NCI-H2227 treated with DMSO at 0.1 percent for 48 hours (cell line): ENCODE results near the gene STK17B.
A peak's percentile ranks its signal among the peaks of the same experiment; 100 is the strongest.
"Not testable (repeated sequence)": the region's sequence is repeated elsewhere in the genome, so short reads cannot be mapped to it uniquely, and the experiment has no call there.

Source experiments
- DNase-seq: peaks from one replicate; lab custom pipeline; 2025; lab: John Stamatoyannopoulos, UW

The STK17B gene

DNA sequence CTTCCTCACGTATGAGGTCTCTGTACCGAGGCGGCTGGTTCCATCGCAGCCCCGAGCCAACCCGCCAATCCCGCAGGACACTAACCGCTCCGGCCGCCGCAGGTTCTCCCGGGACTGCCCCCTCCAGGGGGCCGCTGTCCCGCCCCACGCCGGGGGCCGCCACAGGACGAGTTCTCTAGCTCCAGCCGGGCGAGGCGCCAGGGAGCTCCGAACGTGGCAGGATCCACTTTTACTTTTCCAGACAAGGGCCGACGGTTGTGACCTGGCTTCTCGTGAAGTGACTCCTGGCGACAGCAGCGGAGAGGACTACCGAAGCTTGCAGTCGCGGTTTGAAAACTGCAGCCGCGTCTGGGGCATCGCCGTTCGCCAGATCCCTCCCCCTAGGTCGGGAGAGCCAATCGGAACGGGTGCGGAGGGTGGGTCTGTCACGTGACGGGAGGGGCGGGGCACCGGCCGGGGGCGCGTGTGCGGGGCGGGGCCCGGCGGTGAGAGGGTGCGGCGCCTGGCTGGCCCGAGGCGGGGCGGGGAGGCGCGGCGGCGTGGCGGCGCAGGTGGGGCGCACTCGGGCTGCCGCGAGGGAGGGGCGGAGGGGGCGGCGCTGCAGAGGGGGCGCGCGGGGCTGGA lies at the start of gene STK17B:
TSS of gene STK17B (minus strand) at position 331 of the 624 bp plus-strand sequence. CDS start 8,195 bp downstream, outside the sequence.
- peak; percentile 96 for DNase-seq

DNA sequence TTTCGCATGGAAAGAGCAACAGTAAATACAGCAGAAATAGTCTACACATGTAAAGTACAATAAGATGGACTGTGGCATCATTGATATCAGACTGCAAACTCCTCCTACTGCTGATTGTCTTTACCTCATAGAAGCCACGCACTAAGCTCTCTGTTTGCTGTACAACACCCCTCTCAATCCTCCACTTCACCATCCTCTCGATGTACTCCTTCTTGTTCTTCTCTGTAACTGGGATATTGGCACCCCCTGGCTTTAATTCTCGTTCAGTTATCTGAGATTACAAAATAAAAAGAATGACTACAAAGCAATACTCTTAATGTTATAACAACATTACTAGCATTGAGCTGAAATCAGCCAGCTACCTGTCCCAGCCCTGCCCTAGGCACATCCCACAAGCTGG lies 49.3 kb upstream of the STK17B start:
- no peak for DNase-seq

DNA sequence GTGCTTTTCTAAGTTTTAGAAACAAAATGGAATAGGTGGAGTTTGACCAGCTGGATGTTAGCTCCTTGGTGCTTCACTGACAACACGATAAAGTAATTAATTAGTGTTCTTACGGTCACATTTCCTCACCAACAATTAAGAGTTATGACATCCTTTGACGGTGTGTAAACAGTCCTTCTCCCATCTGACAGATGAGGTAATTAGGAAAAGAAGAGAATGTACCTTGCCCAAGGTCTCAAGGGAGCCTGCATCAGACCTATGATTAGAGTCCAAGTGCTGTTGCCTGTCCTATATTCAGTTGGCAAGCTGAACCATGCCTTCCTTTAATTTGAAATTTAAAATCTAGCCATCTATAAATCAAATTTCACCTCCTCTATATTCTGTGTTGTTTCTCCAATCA lies 48.3 kb upstream of the STK17B start:
- no peak for DNase-seq

DNA sequence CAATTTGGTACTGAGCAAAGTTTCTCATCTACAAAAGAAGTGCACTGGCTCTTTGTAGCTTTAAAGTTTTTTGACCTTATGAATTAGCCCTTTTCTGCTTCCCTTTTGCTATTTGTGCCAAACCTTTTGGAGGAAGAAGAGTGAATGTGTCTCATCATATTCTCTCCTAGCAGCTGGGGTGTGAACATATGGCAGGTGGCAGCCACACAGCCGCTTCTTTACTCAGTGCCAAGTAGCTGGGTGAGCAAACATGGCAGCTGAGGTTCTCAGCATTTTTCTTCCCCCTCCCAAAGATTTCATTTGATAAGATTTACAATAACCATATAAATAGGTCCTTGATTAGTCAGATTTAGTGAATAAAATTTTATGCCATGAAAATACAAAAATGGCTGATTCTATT lies 46.7 kb upstream of the STK17B start:
- no peak for DNase-seq

DNA sequence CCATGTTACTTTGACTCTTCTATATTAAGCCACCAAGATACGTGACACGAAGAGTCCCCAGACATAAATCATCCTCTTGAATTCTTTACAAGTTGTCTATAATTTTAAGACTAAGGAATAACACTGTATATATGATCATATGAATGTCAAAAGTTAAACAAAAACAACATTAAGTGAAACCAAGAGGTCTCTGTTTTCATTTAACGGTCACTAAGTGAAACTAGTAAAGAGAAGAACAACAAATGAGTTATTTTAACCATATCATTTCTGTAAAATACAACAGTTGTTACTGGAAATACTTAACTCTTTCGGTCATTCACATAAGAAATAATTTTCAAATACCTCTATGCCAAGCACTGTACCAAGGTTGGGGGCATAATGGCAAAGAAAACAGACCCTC lies 45.7 kb upstream of the STK17B start:
- DNase-seq = no peak

DNA sequence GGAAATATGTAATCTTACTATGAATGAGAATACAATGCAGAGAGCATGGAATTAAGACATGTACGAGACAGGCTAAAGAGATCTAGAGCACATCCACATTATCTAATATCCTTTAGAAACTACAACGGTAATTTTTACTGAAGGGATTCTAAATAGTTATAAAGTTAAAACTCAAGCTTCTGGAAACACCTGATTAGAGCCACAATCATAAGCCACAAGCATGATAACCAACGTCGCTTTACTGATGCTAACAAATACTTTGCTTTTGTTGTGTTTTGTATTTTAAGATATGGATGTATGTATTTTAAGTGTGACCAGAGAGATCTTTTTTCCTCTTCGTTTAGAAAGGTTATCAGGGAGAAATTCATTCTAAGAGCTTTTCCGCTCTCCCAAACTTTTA lies 44.0 kb upstream of the STK17B start:
- DNase-seq = no peak

DNA sequence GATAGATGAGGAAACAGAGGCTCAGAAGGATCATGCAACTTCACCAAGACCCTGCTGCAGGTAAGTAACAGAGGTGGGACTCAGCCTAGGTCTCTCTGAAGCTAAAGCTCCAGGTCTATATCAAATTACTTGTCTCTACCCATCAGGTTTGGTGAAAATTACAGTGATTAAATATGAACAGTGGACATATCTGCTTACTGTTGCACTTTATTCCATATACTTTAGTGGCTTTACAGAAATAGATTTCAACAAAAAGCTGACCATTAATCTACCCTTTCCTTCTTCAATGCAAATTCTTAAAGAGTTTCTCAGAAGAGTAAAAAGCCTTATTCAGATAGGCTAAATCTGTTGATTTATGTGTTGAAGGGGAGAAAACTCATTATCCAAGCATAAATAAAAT lies 42.8 kb upstream of the STK17B start:
- no peak for DNase-seq

DNA sequence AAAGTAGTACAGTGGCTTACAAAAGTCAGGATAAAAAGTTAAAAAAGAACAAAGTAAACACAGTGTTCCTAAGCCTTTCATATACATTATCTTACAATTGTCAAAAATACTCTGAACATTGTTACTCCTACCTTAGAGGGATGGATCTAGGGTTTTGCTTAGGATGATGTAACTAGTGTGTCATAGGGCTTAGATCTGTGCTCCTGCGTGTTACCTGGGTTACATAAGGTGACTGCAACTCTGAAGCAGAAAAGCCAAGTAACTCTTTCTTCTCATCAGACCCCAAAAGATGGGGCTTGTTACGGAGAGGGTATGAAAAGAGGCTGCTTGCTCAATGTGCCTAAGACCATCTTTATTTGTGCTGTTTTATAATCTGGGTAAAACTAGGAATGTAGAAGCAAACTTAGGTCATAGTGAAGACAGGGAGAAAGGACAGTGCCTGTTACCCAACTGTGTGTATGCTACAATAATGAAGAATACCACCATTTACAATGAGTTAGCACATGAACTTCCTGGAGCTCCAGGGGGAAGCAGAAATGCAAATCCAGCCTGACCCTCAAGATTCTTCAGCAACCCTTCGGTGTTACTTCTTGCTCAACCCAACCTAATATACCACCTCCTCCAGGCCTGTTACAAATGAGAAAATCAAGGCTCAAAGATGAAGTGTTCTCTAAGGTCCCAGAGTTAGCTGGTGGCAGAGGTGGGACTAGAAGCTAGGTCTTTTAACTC lies 42.0 kb upstream of the STK17B start:
- DNase-seq = no peak

DNA sequence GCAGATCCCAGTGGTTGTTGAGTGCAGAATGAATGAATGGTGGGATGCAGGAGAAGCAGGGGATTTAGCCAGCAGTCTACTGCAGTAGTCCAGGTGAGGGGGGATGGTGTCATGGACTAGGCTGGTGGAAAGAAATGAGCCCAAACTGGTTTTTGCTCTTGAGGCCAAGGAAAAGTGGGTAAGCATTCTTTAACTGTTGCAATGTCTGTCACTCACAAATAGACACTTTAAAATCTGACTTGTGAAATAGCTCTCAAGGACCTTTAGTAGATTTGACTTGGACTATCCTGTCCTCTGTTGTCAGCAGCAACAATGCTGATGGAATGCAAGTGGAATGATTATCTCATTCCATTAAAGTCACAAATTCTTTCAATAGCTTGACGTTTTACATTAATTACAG lies 37.5 kb upstream of the STK17B start:
- DNase-seq = no peak

DNA sequence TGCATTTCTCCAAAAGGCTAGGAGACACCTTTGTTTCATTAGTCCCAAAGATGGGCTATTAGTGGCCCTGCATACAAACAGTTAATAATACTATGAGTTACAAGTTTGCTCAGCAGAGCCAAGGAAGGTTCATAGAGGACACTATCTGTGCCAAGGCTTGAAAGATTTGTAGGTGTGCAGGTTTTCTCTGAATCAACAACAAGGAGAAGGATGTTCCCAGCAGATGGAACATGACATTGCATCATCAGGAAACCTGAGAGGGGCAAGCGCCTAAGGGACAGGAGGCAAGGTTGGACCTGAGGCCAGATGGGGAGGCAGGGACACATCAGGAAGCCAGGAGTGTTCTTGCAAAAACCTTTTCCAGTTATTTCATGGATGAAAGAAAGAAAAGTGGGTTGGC lies 35.4 kb upstream of the STK17B start:
- DNase-seq = no peak

DNA sequence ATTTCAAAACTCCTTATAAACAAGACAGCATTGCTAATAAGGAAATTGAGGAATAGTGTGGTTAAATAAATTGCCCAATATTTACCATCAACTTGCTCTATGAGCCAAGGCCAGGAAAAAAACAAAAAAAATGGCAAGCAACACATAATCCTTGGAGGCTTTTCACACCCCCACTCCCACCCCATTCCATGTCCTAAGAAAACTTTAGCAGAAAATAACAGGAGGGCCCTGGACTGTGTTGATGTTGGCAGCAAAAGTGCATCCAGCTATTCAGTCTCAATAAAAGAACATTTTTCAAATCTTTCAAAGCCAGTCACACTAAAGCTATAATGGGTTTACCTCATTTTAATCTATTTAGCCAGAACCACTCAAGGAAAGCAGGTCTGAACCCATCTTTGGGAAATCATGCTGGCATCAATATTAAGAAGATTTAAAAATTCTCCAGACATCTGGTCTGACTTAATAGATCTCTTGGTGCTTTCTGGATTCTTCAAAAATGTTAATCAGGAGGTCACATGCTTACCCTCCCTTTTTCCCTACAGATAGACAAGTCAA lies 34.6 kb upstream of the STK17B start:
- no peak for DNase-seq

DNA sequence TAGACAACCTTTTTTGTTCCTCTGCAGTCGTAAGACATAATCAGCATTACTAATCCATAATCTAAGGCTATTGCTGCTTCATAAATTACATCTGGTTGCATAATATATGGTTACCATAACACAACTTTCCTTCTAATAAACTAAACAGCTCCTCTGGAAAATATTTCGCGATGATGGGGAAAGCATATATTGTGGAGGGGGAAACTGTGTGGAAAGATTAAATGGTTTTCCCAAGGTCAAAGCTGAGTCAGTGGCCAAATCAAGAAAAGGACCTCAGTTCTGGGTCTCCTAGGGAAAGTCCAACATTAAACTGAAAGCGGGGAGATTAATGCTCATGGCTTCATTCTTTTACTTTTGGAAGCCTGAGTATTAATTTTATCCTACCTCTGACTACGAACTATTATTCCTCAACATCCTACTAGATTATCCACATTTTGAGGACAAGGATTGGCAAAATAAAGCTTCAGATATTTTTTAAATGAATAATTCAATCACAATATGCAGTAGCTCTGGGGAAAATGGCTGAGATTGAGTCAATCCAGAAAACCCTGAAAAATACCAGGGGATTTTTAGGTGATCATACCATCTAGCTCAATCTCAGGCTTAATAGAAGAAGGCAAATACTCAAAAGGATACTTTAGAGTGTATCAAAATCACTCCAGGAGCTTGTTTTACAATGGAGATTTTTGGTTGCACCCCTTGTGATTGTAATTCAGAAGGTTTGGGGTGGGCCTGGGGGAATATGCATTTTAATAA lies 33.8 kb upstream of the STK17B start:
- no peak for DNase-seq

DNA sequence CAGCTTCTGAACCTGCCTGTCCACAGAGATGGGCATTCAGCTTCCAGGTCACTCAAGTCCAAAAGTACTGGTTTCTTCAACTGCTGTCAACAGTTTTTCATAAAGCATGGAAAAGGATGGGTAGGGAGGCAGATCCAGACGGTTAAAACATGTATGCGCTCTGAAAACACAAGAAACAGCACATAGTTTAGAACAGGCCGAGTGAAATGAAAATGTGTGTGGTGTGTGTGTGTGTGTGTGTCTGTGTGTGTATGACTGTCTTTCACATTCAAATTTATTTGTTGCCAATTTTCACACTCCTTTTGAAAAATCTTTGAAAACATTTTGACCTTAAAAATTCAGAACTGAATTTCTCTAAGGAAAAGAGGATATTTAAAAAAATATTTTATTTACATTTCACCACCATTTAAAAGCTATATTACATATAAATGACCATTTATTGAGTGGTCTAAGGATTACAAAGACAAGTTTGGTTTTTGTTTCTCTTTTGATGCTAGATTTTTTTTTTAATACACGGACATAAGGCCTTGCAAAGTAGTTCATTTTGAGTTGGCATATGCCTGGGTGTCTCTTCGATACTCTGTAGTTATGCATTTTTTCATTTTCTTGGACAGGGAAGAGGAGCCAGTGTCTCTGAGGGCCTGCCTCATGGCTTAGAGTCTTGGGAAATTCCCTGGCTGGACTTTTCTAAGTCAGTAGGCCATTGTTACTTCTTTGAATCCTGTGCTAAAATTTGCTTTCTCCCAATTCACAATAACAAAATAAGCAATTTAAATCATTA lies 30.0 kb upstream of the STK17B start:
- no peak for DNase-seq

DNA sequence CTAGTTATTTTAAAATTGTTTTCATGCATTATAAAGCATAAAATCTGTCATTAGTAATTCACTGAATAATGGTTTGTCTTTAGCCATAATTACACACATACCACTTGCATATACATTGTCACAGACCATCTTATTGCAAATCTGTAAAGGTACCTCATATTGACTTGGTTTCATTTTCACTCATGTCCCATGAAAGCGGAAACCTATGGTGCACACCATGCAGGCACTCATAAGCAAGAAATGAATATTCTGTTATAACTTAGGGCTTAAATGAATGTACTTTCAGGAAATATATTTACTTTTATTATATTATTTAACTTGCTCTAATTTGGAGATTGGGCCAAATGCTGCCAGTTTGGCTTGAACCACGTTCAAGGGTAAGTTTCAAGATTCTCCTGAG lies 29.2 kb upstream of the STK17B start:
- no peak for DNase-seq

DNA sequence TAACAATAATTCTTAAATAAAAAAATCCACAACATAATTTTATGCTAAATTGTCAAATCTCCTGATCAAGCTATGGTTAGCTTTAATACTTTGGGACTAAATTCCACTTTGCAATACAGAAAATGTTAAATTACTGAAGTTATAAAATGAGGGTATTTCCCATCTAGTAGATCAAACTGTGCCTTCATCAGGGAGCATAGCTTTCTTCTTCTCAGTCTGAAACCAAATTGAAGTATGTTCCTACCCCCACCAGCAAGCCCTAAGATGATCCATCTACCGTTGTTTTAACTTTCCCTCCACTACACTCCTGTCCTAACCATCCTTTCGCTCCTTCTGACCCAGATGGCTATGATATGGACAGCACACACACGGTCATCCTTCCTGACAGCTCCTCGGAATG lies 24.4 kb upstream of the STK17B start:
- no peak for DNase-seq

DNA sequence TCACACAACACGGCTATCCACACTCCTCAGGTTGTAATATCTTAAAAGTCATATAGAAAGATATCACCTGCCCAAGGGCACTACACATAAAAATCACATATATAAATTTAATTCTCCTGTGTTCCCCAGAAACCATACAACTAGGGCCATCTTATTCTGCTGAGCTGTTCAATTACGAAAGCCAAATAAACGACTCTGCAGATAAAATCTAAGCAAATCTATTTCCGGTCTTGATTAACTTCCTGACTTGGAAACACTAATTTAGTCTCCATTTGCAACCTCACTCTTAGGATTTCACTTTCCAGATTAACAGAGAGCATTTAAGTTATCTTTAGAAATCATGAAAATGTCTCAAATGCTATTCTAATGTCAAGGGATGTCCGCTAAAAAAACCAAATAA lies 23.9 kb upstream of the STK17B start:
- no peak for DNase-seq

DNA sequence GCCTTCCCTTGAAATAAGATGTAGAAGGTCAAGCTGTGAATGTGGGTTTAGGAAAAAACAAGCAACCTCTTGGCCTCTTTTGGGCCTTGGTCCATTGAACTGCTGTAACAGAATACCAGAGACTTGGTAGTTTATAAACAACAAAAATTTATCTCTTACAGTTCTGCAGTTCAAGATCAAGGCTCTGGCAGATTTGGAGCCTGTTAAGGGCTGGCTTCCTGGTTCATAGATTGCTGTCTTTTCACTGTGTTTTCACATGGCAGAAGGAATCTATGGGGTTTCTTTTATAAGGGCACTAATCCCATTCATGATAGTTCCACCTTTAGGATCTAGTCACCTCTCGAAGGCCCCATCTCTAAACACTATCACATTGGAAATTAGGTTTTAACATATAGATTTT lies 20.2 kb upstream of the STK17B start:
- DNase-seq = no peak

DNA sequence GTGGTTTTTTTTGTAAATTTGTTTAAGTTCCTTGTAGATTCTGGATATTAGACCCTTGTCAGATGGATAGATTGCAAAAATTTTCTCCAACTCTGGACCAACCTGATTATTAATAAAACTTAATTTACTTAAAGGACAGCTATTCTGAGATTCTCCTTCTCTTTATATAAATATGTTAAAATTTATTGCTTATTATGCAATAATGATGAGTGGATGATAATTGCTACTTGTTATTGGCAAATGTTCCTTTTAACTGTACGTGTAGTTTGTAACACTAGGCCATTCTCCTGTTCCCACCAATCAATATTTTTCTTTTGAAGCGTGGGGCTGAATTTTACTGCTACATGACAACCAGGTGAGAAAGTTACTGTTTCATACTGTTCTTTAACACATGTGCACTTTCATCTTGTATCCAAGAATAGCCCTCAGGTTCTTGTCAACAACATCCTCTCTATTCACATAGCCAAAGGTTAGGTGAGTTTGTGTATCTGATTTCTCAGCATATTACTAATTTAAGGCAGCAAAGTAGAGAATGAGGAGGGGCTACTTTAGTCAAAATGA lies 16.6 kb upstream of the STK17B start:
- no peak for DNase-seq

DNA sequence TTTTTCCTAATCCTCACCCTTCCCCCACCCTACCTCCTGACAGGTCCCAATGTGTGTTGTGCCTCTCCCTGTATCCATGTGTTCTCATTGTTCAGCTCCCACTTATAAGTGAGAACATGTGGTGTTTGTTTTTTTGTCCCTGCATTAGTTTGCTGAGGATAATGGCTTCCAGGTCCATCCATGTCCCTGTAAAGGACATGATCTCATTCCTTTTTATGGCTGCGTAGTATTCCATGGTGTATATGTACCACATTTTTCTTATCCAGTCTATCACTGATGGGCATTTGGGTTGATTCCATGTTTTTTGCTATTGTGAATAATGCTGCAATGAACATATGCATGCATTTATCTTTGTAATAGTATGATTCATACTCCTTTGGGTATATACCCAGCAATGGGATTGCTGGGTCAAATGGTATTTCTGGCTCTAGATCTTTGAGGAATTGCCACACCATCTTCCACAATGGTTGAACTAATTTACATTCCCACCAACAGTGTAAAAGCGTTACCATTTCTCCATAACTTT lies 15.9 kb upstream of the STK17B start:
- DNase-seq = not testable (repeated sequence)

DNA sequence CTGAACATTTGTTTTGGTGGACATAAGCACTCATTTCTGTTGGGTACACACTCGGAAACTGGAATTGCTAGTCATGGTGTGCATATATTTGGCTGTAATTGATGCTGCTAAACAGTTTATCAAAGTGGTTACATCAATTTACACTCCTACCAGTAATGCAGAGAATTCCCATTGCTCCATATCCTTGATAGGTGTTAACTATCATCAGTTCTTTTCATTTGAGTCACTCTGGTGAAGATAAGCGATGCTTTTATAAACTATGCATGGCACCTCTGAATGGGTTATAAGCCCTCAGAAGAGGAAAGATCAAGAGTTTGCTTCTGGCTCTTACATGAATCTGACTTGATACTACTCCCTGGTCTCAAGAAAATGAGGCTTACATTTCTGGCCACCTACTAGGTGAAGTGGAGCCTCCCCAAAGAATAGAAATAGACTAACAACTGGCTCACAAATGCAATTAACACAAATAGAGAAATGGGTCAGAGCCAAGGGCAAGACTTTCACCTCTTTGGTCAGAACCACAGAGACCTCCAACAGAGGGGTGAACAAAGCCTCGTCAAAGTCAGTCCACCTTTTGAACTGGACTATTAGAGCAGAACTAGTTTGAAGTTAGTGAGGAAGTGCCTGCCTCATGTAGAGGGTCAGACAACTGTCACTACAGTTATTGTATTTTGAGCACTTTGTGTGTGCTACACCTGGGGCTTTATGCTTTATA lies 15.0 kb upstream of the STK17B start:
- DNase-seq = no peak

DNA sequence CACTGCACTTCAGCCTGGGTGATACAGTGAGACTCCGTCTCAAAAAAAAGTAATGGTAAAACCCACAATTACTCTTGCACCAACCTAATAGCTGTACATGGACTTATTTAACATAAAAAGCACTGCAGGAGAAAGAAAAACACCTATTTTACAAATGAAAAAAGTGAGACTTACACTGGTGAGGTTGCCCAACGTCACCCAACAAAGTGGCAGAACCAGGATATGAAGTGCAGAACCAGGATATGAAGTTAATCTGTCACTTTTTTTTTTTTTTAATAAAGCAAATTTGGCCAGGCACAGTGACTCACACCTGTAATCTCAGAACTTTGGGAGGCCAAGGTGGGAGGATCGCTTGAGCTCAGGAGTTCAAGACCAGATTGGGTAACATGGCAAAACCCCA lies 13.5 kb upstream of the STK17B start:
- no peak for DNase-seq
